Thyroid gland (tissue), 4 donors: ENCODE measurements around the gene PRRT1B.

ENCODE experiments used
- POLR2A ChIP-seq, 2 donors: fragments of 450-650 bp; IDR thresholded peaks; one replicate each; pipeline ENCODE4 v1.6.1; 2017; ENCODE audit warnings: antibody characterized with exemption in 2 of 2, mild to moderate bottlenecking in 2 of 2, moderate library complexity in 1 of 2
- TF ChIP-seq, protein P1 (sequence below), 6 experiments: fragments of 200-600 bp in 3 of 6; fragments of 450-650 bp in 3 of 6; sonication (generic) in 3 of 6; IDR thresholded peaks; one replicate each; pipeline ENCODE4 v1.5.1; 2016 to 2019; ENCODE audit warnings: antibody characterized with exemption in 6 of 6, mild to moderate bottlenecking in 2 of 6, inconsistent platforms in 1 of 6, moderate library complexity in 1 of 6

DNA sequence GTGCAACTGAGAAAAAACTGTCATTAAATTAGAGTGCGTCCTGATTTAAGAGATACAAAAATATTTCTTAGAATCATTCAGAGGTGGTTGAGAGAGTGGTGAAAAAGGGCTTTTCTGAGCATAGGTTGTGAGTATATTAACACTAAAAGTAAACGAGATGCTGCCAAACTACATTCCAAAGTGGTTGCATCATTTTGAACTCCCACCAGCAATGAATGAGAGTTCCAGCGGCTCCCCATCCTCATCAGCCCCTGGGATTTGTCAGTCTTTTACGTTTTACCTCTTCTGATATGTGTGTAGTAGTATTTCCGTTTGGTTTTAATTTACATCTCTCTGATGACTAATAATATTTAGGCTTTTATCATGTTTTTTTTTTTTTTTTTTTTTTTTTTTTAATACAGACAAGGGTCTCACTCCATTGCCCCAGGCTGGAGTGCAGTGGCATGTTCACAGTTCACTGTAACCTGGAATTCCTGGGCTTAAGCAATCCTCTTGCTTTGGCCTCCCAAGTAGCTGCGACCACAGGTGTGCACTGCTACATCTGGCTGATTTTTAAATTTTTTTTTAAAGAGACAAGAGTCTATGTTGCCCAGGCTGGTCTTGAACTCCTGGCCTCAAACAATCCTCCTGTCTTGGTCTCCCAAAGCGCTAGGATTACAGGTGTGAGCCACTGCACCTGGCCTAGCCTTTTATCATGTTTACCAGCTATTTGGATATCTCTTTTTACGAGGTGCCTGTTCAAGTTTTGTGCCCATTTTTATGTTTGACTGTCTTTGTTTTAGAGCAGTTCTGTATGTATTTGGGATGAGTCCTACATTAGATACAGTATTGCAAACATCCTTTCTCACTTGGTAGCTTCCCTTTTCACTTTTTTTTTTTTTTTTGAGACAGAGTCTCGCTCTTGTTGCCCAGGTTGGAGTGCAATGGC, 17.0 kb downstream of the PRRT1B start:
- TF ChIP-seq, protein P1, sequence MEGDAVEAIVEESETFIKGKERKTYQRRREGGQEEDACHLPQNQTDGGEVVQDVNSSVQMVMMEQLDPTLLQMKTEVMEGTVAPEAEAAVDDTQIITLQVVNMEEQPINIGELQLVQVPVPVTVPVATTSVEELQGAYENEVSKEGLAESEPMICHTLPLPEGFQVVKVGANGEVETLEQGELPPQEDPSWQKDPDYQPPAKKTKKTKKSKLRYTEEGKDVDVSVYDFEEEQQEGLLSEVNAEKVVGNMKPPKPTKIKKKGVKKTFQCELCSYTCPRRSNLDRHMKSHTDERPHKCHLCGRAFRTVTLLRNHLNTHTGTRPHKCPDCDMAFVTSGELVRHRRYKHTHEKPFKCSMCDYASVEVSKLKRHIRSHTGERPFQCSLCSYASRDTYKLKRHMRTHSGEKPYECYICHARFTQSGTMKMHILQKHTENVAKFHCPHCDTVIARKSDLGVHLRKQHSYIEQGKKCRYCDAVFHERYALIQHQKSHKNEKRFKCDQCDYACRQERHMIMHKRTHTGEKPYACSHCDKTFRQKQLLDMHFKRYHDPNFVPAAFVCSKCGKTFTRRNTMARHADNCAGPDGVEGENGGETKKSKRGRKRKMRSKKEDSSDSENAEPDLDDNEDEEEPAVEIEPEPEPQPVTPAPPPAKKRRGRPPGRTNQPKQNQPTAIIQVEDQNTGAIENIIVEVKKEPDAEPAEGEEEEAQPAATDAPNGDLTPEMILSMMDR (IDR thresholded peaks at IDR 0.05) = no peak
- no peak for TF ChIP-seq POLR2A (IDR thresholded peaks at IDR 0.05)
